GM10248 (cell line): ENCODE measurements around the gene FAM89A.
"Not testable (repeated sequence)": the region's sequence is repeated elsewhere in the genome, so short reads cannot be mapped to it uniquely, and the experiment has no call there.

Experiments
- CTCF ChIA-PET: fragments of 300-600 bp; sonication (Branson Sonifier 250); formaldehyde crosslinking; extraction: SDS; loops from one replicate; lab custom pipeline; 2021; ENCODE audit warnings: antibody characterized with exemption; lab: Yijun Ruan, JAX
- POLR2A ChIA-PET: fragments of 350-650 bp; sonication (Branson Sonifier 250); formaldehyde crosslinking; extraction: SDS; loops from one replicate; lab custom pipeline; 2020; ENCODE audit warnings: antibody characterized with exemption; lab: Yijun Ruan, JAX
- DNase-seq: peaks from one replicate; pipeline ENCODE4 v3.0.0; 2012; ENCODE audit errors: extremely low spot score
- CTCF ChIP-seq: IDR thresholded peaks from 2 replicates; pipeline ENCODE4 v1.5.1; 2012; ENCODE audit warnings: mild to moderate bottlenecking, low read depth; ENCODE audit errors: extremely low read depth, missing control alignments, control extremely low read depth

FAM89A gene

DNA sequence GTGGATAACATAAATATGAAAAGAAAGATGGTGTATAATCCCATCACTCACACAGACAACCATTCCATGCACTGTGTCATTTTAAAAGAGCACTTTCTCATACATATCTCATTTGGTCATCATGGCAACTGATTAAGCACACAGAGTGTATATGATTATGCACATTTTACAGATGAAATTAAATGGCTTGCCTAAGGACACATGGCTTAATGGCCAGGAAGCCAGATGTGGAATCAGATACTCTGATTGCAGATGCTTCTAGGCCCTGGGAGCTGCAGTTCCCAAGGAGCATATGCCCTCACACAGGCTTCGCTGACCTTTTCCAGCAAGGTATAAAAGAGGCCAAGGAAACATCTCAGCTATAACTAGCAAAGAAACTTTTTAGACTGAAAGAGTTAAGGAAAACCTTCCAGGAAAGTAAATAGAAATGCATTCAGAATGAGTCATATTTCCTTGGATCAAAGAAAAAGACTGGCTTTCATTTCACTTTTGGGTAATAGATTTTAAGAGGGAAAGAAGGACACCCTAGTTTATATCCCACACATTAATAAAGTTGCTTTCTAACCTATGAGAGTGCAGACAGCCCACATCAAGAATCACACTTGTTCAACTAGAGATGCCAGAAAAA, 19.6 kb upstream of the FAM89A start:
- no peak for DNase-seq
- CTCF ChIA-PET, result no interaction called here
- no peak for TF ChIP-seq CTCF
- POLR2A ChIA-PET, result no interaction called here

DNA sequence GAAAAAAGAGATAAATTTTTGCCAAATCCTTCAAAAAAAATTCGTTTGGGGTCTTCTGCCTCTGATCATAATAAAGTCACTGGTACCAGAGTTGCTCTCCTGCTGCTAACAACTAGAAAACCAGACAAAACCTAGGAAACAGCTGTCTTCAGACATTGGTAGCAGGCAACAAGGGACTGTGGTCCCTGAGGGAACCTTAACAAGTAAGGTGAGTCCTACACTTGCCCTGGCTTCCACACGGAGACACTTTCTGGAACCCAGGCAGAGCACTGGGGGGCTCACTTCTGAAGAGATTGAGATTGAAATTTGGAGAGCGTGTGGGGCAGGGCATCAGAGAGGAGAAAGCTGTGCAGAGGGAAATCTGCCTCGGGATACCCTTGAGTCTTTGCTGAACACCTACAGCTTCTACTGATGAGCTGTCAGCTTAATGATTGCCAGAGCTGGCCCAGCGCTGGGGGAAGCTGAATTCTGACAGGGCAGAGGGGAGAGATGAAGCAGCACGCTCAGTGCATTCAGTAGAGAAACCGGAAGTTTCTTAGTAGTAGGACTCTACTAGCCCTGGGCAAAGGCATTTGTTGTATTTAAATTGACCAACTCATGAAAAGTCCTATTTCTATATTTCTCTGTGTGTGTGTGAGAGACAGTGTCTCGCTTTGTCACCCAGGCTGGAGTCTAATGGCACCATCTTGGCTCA, 18.5 kb upstream of the FAM89A start:
- POLR2A ChIA-PET, result no interaction called here
- no peak for DNase-seq
- CTCF ChIA-PET, result no interaction called here
- no peak for TF ChIP-seq CTCF

- ChIA-PET POLR2A (interaction anchor here (0.6 kb wide), 1 partner anchor 23 kb away, joined by 5 read pairs; no protein-coding TSS in a partner anchor), CTCF (no interaction called here)
- TF ChIP-seq CTCF, result no peak
Measured at GRCh38 chr1:231057410-231057809, 17.4 kb upstream of the FAM89A start.

GRCh38 chr1:231055271-231055670, 15.2 kb upstream of the FAM89A start:
- ChIA-PET POLR2A (no interaction called here), CTCF (no interaction called here)
- TF ChIP-seq CTCF, result no peak
- no peak for DNase-seq

More at GRCh38 chr1:231057410-231057809, 17.4 kb upstream of the FAM89A start:
- no peak for DNase-seq

- TF ChIP-seq CTCF, result no peak
- ChIA-PET CTCF (interaction anchor here (1.0 to 2.2 kb wide), 4 partner anchors 12 to 38 kb away, joined by 3 to 4 read pairs (median 3); no protein-coding TSS in a partner anchor), POLR2A (no interaction called here)
- DNase-seq, result no peak
Measured at GRCh38 chr1:231053493-231054162, 13.6 kb upstream of the FAM89A start.

- no peak for TF ChIP-seq CTCF
- ChIA-PET CTCF (interaction anchor here (1.0 to 2.2 kb wide), 3 partner anchors 11 to 38 kb away, joined by 3 to 4 read pairs (median 3); no protein-coding TSS in a partner anchor), POLR2A (no interaction called here)
- no peak for DNase-seq
Measured at GRCh38 chr1:231052777-231053176, 12.7 kb upstream of the FAM89A start.

GRCh38 chr1:231050932-231051331, 10.9 kb upstream of the FAM89A start:
- DNase-seq, CTCF ChIA-PET, POLR2A ChIA-PET: not testable (repeated sequence)
